ENCODE measurements around the gene WDR89.
"Not testable (repeated sequence)": the region's sequence is repeated elsewhere in the genome, so short reads cannot be mapped to it uniquely, and the experiment has no call there.

Gene WDR89

DNA sequence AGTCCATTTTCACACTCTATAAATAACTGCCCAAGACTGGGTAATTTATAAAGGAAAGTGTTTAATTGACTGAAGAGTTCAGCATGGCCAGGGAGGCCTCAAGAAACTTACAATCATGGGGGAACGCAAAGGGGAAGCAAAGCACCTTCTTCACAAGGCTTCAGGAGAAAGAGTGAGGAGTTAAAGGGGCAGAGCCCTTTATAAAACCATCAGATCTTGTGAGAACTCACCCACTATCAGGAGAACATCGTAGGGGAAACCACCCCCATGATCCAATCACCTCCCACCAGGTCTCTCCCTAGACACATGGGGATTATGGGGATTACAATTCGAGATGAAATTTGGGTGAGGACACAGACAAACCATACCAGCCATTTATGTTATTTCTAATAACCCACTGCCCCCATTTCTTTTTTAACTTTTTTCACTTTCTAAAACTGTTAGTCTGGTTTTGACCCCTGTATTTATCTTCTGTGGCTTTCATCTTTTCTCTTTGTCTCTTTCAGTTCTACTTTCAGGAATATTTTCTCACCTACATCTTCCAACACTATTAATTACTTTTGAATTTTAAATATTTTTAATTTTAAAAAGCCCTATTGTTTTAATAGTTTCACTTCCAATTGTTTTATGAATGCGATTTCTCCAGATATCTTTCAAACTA is 44.5 kb downstream of the WDR89 start:
- DNase-seq (ENCODE audit: low spot score): no peak

DNA sequence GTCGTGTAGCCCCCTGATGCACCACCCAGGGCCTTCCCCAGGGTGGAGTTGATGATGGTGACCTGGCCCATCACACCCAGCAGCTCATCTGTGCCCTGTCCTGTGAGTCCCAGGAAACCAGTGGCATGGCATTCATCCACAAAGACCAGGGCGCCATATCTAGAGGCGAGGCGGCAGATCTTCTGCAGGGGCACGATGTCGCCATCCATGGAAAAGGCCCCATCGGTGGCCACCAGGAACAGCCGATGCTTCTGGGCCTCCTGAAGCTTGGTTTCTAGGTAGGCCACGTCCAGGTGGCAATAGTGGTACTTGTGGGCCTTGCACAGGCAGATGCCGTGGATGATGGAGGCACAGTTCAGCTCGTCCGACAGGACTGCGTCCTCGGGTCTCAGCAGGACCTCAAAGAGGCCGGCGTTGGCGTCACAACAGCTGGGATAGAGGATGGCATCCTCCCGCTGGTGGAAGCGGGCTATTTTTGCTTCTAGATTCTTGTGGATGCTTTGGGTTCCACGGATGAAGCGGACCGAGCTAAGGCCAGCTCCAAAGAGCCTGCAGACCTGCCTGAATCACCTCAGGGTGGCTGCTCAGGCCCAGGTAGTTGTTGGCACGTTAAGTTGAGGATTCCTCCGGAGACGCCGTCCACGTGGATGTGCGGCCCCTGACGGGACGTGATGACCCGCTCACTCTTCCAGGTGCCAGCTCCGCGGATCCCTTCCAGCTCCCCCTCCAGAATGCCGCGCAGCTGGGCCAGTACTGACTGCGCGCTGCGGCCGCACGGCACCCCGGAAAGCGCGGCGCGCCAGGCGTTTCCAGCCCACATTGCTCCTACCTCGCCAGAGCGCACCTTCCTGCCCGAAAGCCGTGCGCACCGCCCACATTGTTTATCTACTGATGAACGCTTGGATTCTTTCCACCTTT is 47.0 kb downstream of the WDR89 start:
- DNase-seq (ENCODE audit: low spot score): no peak

DNA sequence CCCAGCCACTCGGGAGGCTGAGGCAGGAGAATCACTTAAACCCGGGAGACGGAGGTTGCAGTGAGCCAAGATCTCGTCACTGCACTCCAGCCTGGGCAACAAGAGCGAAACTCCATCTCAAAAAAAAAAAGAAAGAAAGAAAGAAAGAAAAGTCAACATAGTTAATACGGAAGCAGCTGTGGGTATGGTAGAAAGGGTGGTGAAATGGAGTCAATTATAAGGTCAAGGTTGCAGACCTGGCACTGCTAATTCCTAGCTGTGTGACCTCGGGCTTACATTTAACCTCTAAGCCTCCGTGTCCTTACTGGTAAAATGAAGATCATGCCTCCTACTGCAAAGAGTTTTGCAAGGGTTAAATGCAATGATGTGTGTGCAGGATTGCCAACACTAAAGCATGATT is 58.6 kb downstream of the WDR89 start:
- DNase-seq (ENCODE audit: low spot score): not testable (repeated sequence)

DNA sequence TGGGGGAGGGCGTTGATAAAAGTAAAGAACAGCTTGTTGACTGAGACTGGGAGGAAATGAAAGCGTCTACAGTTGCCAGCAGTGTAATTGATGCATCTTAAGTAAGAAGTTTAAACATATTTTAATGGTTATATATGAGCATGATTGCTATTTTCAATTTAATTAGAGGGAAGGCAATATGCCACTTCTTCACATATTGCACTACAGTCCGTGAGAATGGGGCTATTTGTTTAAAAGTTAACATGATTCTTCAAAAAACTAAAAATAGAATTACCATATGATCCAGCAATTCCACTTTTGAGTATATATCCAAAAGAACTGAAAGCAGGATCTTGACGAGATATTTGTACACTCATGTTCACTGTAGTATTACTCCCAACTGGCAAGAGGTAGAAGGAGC is 60.2 kb downstream of the WDR89 start:
- DNase-seq (ENCODE audit: low spot score): no peak

DNA sequence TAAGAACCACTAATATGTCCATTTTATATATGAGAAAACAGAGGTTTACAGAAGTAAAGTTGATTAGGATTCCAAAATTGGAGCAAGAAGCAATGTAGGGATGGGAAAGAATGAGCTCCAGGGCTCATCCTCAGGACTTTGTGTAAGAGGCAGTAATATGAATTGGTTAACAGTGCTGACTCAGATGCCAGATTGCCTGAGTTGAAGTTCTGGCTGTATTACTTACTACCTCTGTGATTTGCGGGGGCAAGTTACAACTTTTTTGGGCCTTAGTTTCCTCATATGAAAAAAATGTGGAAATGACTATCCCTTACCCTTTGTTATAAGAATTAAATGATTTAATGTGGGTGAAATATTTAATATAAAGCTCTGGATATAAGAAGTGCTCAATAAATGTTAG is 63.4 kb downstream of the WDR89 start:
- no peak for DNase-seq (ENCODE audit: low spot score)

DNA sequence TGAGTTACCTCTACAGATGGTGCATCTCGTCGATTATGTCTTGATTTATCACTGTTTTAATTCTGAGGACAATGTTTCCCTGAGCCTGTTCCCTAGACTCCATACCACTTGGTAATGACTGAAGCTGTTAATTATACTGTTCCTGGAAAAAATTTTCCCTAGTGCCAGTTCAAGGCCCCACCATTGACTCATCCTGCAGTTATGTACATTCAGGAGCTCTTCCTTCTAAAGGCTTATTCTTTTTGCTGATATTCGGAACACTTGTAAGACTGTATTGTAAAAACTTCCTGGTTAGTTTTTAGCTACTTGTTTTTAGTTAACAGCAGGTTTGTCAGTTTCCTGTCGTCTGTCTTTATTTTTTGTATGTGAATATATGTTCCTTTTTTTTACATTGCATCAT is 68.1 kb downstream of the WDR89 start:
- no peak for DNase-seq (ENCODE audit: low spot score)

DNA sequence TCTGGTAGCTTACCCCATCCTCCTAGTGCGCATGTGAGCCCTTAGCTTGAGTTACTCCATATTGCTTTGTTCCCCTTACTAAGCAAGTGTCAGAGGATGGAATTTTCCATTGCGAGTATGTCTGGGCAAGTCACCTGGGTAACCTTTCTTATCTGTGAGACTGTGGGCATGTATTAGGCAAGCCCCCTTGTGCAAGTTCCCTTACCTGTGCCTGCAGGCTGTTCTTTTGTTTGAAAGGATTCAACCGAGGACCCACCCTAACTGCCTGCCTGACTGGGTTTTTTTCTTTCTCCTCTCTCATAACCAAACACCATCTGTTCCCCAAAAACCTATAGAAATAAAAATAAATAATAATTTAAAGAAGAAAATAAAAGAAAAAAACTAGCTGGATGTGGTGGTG is 76.2 kb downstream of the WDR89 start:
- DNase-seq (ENCODE audit: low spot score): no peak

DNA sequence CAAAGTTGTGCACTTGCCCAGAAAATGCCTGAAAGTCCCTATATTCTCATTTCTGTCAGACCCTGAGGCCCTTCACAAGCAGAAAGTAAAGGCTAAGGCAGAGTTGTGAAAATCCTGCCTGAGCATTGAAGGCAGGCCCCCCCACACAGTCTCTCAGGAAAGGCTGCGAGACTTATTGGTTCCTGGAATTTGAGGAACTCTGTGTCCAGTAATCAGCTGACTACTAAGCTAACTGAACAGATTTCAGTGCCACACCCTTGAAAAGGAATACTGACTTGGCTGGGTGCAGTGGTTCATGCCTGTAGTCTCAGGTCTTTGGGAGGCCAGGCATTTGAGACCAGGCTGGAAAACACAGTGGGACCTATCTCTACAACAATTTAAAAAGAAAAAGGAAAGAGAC is 77.4 kb downstream of the WDR89 start:
- no peak for DNase-seq (ENCODE audit: low spot score)

DNA sequence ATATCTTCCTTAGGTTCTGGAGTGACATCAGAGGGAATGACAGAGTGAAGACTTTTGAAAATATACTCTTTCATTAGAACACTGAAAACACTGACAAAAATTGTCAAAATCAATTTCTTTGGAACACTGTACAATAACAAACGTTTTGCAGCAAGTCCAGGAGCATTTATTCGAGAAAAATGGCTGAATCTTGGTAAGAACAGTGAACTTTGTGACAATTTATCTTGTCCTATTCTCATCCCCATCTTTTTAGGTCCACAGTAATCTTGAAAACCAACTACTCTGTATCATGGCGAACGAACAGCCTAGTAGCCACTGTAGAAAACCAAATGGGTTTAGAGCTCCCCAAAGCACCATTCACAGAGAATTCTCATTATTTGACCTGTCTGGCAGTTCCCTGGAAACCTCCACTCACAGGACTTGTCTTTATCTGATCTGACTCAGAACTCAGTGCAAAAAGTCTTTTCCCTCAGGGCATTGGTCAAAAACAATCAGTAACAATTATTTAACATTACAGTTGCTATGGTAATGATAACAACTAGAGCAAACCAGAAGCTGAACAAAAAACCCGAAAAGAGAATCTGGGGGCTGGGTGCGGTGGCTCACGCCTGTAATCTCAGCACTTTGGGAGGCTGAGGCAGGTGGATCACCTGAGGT is 78.2 kb downstream of the WDR89 start:
- no peak for DNase-seq (ENCODE audit: low spot score)

DNA sequence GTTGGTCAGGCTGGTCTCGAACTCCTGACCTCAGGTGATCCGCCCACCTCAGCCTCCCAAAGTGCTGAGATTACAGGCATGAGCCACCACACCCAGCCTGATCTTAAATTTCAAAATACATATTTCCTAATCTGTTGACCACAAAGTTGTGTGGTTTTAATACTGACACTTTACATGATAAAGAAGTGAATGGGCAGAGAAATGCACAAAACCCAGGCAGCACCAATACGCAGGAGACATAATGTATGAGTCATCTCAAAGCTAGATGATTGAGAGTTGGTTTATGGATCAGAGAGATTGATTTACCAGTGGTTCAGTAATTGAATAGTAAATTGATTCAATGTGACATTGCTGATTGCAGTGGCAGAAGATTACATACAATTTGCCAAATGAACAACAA is 79.3 kb downstream of the WDR89 start:
- no peak for DNase-seq (ENCODE audit: low spot score)

DNA sequence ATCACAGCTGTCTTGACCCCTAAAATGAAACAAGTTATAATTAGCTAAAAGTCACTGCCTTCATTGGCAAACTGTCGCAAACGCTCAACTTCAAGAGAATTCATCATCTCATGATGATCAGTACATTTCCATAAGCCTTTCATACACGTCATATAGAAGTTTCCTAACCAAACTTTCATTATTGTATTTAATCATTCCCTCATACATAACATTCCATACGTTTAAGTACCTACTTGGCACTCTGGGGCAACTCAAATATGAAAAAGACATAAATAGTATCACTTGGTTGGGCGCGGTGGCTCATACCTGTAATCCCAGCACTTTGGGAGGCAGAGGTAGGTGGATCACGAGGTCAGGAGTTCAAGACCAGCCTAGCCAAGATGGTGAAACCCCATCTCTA is 86.1 kb downstream of the WDR89 start:
- no peak for DNase-seq (ENCODE audit: low spot score)

DNA sequence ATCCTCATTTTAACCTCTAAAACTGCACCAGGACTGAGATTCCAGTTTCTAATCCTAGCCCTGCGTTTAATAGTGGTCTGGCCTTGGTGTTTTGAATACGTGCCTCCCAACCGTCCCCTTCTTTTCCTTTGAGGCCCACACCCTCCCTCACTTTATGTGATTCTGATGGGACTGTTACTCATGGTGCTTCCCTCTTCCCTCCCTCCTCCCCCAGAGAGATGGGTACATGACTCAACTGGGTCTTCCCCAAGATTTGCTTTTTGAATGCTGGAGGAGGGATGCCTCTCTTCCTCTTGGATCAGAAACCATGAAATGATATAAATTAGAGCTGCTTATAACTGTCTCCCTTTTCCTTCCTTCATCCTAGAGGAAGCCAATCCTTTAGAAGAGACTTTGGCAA is 90.3 kb downstream of the WDR89 start:
- no peak for DNase-seq (ENCODE audit: low spot score)

DNA sequence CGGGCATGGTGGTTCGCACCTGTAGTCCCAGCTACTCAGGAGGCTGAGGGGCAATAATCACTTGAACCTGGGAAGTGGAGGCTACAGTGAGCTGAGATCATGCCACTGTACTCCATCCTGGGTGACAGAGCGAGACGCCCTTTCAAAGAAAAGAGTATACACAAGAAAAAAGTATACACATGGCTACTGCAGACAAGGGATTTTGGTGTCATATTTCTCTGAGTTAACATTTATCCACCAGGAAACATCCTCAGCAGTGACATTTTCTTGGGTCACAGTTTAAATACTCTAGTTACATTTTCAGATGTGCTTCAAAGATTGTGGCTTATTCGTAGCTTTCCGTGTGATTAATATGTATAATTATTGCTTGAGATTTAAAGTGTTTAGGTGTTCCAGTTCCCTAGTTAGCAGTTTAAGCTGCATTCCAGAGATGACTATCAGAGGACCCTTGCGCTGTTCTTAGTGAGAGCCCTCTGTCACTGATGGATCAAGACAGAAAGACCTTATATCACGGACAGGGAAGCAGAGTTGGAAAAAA is 93.8 kb downstream of the WDR89 start:
- DNase-seq (ENCODE audit: low spot score): no peak

Small RNA genes within 50 kb of the gene (small RNA-seq; reads per million reads assigned to genes)
- 0.10 to 0.84 reads per million in 2 experiments for gene RF00012
- gene RF00019: 0 reads per million in 2 experiments
- 0 reads per million in 2 experiments for gene RNU6-1162P
- gene RNU6-597P: 0.03 to 0.04 reads per million in 2 experiments
